Right ventricle myocardium superior (tissue), 1 donor: ENCODE data around the gene SLC27A6. TPM values are rescaled to one million over a fixed set of nuclear protein-coding genes. Genes with fewer than 3 reads are reported as not detected.
"Not testable (repeated sequence)": the region's sequence is repeated elsewhere in the genome, so short reads cannot be mapped to it uniquely, and the experiment has no call there.

Experiments used
- ATAC-seq: fragments of 200-7000 bp; cut with Tn5 transposase; one replicate; pipeline ENCODE4 v1.9.1; 2020; ENCODE audit warnings: mild to moderate bottlenecking; ENCODE audit not compliant: poor library complexity
- DNase-seq: peaks from one replicate; pipeline ENCODE4 v3.0.0-alpha.2; 2020
- intact Hi-C: fragments of 100-400 bp; cut with DNase I; formaldehyde crosslinking; loops from one replicate; pipeline ENCODE4 v1.11.2; 2022
- total RNA-seq: library from RNA; stranded (reverse); fragmentation: NEBNext Ultra II Directional; extraction: Animal tissue kit (Norgen Biotek cat#: 25700); gene quantifications from one replicate; pipeline ENCODE4 v1.2.1, GENCODE V29; 2021
- donor health status: DM: no; HTN: yes; CAD: no; lungs with severe emphysema.

Gene SLC27A6
- total RNA-seq, 1 donor from 2014 or later: 82.3 TPM

DNA sequence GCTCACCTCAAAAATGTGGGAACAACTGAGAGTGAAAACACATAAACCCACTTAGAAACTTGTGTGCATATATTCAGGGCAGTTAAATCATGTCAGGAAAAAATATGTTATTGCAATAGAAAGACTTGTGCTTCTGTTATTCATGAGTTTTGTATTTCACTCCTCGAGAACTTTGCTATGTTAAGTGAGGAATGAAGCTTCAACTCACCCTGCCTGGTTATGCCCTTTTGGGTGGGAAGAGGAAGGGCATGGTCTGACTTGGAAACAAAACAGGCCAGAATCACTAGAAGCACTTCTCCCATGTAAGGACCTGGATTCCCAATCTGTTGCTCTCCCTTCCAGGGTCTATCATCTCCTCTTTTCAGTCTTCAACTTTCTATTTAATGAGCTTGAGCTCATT is 14.5 kb downstream of the SLC27A6 start:
- DNase-seq (no peak), ATAC-seq (no peak)
- intact Hi-C loops: no loop called here

- intact Hi-C loops: no loop called here
- ATAC-seq: no peak
These were observed 15.6 kb downstream of the SLC27A6 start for GRCh38 chr5:128980917-128981316.

GRCh38 chr5:128984480-128984879 is 19.2 kb downstream of the SLC27A6 start:
- intact Hi-C loops: no loop called here
- DNase-seq (no peak), ATAC-seq (no peak)

More at GRCh38 chr5:128980917-128981316, 15.6 kb downstream of the SLC27A6 start:
- no peak for DNase-seq

- no peak for ATAC-seq
- DNase-seq: no peak
- intact Hi-C loops: no loop called here
These were observed 23.2 kb downstream of the SLC27A6 start for GRCh38 chr5:128988476-128988875.

GRCh38 chr5:129001841-129002526 is 36.7 kb downstream of the SLC27A6 start:
- intact Hi-C loops: no loop called here
- ATAC-seq (no peak), DNase-seq (no peak)

DNA sequence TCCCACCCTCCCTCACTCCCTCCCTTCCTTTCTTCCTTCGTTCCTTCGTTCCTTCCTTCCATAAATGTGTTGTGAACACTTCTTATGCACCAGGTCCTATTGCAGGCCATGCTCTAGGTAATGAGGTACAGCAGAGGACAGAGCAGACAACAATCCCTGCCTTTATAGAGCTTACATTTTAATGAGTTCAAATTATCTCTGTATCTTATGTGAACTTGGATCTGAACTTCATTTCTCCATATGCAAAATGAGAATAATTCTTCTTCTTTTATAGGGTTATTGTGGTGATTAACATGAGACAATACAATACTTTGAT is 37.2 kb downstream of the SLC27A6 start:
- DNase-seq (no peak), ATAC-seq (no peak)
- intact Hi-C loops: no loop called here

- intact Hi-C loops: no loop called here
- DNase-seq (no peak), ATAC-seq (no peak)
These were observed 37.9 kb downstream of the SLC27A6 start for GRCh38 chr5:129003232-129003631.

- ATAC-seq (no peak), DNase-seq (no peak)
- intact Hi-C loops: no loop called here
These were observed 48.9 kb downstream of the SLC27A6 start for GRCh38 chr5:129014185-129014584.

GRCh38 chr5:129018837-129019236 is 53.5 kb downstream of the SLC27A6 start:
- ATAC-seq: no peak
- intact Hi-C loops: no loop called here
- DNase-seq: no peak

- no peak for ATAC-seq
- intact Hi-C loops: no loop called here
- no peak for DNase-seq
These were observed 54.2 kb downstream of the SLC27A6 start for GRCh38 chr5:129019401-129019908.

DNA sequence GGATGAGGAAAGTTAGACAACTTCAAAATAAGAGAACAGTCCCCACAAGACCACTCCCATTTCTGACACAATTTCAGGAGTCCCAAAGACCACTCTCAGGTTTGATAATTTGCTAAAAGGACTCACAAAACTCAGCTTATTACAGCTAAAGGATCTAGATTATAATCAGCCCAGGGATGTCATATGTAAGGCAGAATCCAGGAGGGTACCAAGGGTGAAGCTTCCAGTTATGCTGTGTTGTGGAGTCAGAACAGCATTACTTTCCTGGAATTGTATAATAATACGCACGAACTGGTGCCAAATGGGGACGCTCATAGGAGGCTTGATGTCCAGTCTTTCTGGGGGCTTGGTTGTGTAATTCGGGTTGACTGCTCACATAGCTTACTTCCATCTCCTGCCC is 55.4 kb downstream of the SLC27A6 start:
- ATAC-seq (no peak), DNase-seq (no peak)
- intact Hi-C loops: no loop called here

DNA sequence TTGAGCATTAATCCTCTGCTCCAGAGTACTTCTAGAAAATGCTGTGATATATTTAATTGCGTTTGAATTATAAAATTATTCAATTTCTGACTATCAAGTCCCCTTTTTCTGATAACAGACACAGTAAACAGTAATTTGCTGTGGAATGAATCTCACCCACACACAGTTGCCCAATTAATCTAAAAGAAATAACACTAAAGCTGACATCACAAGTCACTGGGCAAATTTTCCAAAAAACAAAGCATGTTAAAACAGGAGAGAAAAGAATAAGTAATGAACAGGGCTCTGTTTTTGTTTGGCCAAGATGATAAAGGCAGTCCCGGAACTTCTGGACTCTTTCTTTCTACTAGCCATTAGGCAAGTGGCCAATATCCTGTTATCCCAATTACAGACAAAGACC is 56.5 kb downstream of the SLC27A6 start:
- intact Hi-C loops: no loop called here
- ATAC-seq: no peak

DNA sequence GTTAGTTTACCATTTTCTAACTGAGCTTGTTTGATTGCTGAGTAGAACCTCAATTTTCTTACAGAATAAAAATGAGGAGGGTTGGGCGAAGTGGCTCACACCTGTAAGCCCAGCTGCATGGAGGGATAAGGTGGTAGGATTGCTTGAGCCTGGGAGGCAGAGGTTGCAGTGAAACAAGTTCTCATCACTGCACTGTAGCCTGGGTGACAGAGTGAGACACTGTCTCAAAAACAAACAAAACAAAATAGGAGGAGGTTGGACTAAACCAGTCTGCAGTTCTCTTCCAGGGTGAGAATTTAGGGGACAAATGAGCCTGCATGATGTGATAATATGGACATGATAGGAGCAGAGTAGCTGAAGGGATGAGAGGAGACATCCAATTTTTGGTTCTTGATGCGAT is 57.3 kb downstream of the SLC27A6 start:
- DNase-seq (no peak), ATAC-seq (no peak)
- intact Hi-C loops: no loop called here

More for the DNA sequence above, 56.5 kb downstream of the SLC27A6 start:
- DNase-seq: no peak

- intact Hi-C loops: no loop called here
- ATAC-seq (no peak), DNase-seq (no peak)
These were observed 62.0 kb downstream of the SLC27A6 start for GRCh38 chr5:129027260-129027659.

- intact Hi-C loops: no loop called here
- DNase-seq (no peak), ATAC-seq (no peak)
These were observed 66.8 kb downstream of the SLC27A6 start for GRCh38 chr5:129031886-129032683.

DNA sequence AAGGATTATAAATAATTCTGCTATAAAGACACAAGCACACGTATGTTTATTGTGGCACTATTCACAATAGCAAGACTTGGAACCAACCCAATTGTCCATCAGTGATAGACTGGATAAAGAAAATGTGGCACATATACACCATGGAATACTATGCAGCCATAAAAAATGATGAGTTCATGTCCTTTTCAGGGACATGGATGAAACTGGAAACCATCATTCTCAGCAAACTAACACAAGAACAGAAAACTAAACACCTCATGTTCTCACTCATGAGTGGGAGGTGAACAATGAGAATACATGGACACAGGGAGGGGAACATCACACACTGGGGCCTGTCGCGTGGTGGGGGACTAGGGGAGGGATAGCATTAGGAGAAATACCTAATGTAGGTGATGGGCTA is 71.0 kb downstream of the SLC27A6 start:
- ATAC-seq, DNase-seq, intact Hi-C loops: not testable (repeated sequence)

GRCh38 chr5:129041196-129041881 is 76.1 kb downstream of the SLC27A6 start:
- no peak for DNase-seq
- ATAC-seq: no peak
- intact Hi-C loops: no loop called here

DNA sequence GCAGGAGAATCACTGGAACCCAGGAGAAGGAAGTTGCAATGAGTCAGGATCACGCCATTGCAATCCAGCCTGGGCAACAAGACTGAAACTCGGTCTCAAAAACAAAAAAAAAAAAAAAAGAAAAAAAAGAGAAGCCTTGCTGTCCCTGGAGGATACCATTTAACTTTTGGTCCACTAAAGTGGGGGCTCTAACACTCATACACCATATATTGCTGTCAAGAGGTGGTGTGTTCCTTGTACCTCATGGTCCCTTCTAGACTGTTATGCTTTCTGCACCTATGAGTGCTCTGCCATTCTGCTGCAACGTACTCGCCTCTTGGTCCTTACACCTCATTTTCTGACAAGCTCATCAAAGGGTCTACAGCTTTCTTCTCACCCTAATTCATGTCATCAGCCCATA is 77.0 kb downstream of the SLC27A6 start:
- no peak for DNase-seq
- no peak for ATAC-seq
- intact Hi-C loops: no loop called here

- DNase-seq (no peak), ATAC-seq (no peak)
- intact Hi-C loops: no loop called here
These were observed 78.6 kb downstream of the SLC27A6 start for GRCh38 chr5:129043894-129044293.

DNA sequence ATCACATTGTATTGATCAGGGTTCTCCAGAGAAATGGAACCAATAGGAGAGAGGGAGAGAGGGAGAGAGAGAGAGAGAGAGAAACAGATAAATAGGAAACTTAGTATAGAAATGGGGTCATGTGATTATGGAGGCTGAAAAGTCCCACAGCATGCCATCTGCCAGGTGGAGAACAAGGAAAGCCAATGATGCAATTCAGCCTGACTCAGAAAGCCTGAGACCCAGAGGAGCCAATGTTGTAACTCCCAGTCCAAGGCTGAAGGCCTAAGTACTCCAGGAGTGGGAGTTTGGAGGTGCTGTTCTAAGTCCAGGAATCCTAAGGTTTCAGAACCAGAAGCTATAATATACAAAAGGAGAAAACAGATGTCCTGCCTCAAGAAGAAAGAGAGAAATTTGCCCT is 80.9 kb downstream of the SLC27A6 start:
- intact Hi-C loops: no loop called here
- ATAC-seq (no peak), DNase-seq (no peak)
